Hepatocyte (in vitro differentiated cells): Measurements from ENCODE around the gene CNPPD1.

Experiments
- EZH2 ChIP-seq: fragments of 200-600 bp; sonication (generic); IDR thresholded peaks from 2 replicates; pipeline ENCODE4 v1.6.1; 2016; ENCODE audit warnings: antibody characterized with exemption, mild to moderate bottlenecking, borderline replicate concordance
- EZH2phosphoT487 ChIP-seq: fragments of 200-600 bp; sonication (generic); IDR thresholded peaks from one replicate; pipeline ENCODE4 v1.6.1; 2018; ENCODE audit warnings: antibody characterized with exemption, mild to moderate bottlenecking, low read depth, moderate library complexity; ENCODE audit not compliant: unreplicated experiment, severe bottlenecking
- TF ChIP-seq, protein P1 (sequence below): fragments of 200-600 bp; sonication (generic); IDR thresholded peaks from 2 replicates; pipeline ENCODE4 v1.5.1; 2016; ENCODE audit warnings: antibody characterized with exemption, mild to moderate bottlenecking; ENCODE audit not compliant: poor library complexity

DNA sequence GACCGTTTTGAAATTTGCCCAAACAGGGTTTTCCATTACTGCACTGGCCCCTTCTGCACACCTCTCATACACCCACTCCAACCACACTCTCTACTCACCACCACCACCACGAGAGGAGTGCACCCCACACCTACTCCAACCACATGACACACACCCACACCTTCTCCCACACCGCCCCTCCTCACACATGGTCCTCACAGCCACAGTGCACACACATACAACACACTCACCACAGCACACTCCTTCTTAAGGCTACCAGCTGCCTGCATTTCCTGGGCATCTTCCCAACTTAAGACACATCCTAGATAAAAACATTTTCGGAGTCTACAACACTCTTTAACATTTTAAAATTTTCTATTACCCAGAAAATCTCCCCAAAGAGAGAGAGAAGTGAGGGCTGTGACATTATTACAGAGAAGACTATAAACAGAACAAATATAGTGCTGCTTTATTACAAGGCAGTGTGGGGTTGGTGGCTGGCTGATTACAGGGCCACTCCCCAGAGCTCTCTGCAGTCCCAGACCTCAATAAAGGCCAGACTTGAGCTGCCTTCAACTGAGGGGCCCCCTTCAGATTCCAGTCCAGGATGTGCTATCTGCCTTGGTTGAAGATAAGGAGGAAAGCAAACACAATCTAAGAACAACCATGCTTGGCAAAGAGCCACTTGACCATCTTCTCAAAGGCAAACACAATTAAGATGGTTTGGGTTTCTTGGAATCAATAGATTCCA is 52.2 kb downstream of the CNPPD1 start:
- TF ChIP-seq, protein P1, sequence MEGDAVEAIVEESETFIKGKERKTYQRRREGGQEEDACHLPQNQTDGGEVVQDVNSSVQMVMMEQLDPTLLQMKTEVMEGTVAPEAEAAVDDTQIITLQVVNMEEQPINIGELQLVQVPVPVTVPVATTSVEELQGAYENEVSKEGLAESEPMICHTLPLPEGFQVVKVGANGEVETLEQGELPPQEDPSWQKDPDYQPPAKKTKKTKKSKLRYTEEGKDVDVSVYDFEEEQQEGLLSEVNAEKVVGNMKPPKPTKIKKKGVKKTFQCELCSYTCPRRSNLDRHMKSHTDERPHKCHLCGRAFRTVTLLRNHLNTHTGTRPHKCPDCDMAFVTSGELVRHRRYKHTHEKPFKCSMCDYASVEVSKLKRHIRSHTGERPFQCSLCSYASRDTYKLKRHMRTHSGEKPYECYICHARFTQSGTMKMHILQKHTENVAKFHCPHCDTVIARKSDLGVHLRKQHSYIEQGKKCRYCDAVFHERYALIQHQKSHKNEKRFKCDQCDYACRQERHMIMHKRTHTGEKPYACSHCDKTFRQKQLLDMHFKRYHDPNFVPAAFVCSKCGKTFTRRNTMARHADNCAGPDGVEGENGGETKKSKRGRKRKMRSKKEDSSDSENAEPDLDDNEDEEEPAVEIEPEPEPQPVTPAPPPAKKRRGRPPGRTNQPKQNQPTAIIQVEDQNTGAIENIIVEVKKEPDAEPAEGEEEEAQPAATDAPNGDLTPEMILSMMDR, result no peak
- TF ChIP-seq EZH2phosphoT487 (no peak), EZH2 (no peak)
